Activated CD8-positive, alpha-beta memory T cell treated with anti-CD3 and anti-CD28 coated beads for 36 hours (primary cell): ENCODE results near the gene SEC24C. TPM values are rescaled to one million over a fixed set of nuclear protein-coding genes. Genes with fewer than 3 reads are reported as not detected.
"Not testable (repeated sequence)": the region's sequence is repeated elsewhere in the genome, so short reads cannot be mapped to it uniquely, and the experiment has no call there.

Experiments
- CTCF ChIA-PET: fragments of 350-600 bp; sonication (Branson Sonifier 250); formaldehyde crosslinking; loops from one replicate; lab custom pipeline; 2021; ENCODE audit warnings: antibody characterized with exemption; lab: Charles Lee
- POLR2A ChIA-PET: fragments of 350-600 bp; sonication (Branson Sonifier 250); formaldehyde crosslinking; loops from one replicate; lab custom pipeline; 2021; ENCODE audit warnings: antibody characterized with exemption; lab: Charles Lee
- total RNA-seq, 2 experiments: library from RNA; stranded (reverse); gene quantifications; one replicate each; pipeline ENCODE4 v1.2.3, GENCODE V29; 2021

The SEC24C gene
- total RNA-seq, 2 experiments from 2014 or later: 89.0 to 89.9 TPM

GRCh38 chr10:73730153-73730906 is 13.8 kb upstream of the SEC24C start:
- ChIA-PET POLR2A (interaction anchor here (0.7 to 2.3 kb wide), 4 partner anchors 13 to 231 kb away, joined by 3 to 24 read pairs (median 5); partner anchors contain the start of gene SEC24C), CTCF (interaction anchor here (0.7 to 2.3 kb wide), 5 partner anchors 13 to 148 kb away, joined by 3 to 10 read pairs (median 4); no protein-coding TSS in a partner anchor)

DNA sequence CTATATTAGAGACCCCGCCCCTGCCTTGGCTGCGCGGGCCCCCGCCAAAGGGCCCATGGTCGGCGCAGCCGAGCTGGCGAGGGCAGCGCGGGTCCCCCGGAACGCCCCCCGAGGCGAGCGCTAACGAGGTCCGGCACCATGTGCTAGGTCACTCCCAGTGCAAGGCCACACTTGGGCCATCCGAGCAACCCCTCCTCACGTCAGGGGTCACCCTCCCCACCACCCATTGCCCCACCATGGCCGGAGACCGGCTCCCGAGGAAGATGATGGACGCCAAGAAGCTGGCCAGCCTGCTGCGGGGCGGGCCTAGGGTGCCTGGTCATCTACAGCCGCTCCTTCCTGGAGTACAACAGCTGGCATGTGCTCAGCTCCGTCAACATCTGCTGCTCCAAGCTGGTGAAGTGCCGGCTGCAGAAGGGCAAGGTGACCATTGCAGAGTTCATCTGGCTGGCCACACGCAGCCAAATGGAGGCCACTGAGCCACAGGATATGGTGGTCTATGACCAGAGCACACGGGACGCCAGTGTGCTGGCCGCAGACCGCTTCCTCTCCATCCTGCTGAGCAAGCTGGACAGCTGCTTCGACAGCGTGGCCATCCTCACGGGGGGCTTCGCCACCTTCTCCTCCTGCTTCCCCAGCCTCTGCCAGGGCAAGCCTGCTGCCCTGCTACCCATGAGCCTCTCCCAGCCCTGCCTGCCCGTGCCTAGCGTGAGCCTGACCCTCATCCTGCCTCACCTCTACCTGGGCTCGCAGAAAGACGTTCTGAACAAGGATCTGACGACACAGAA is 12.4 kb upstream of the SEC24C start:
- ChIA-PET CTCF (interaction anchor here (2.3 kb wide), 1 partner anchor 11 kb away, joined by 10 read pairs; no protein-coding TSS in a partner anchor), POLR2A (interaction anchor here (0.6 to 1.7 kb wide), 2 partner anchors 40 to 46 kb away, joined by 4 to 7 read pairs; a partner anchor contains a TSS)

DNA sequence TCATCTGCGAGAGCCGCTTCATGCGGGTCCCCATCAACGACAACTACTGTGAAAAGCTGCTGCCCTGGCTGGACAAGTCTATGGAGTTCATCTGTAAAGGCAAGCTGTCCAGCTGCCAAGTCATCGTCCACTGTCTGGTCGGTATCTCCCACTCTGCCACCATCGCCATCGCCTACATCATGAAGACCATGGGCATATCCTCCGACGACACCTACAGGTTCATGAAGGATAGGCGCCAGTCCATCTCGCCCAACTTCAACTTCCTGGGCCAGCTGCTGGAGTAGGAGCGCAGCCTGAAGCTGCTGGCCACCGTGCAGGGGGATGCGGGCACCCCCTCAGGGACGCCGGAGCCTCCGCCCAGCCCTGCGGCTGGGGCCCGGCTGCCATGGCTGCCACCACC is 11.7 kb upstream of the SEC24C start:
- ChIA-PET CTCF (no interaction called here), POLR2A (no interaction called here)

GRCh38 chr10:73732931-73733623 is 11.1 kb upstream of the SEC24C start:
- ChIA-PET POLR2A (interaction anchor here (0.6 kb wide), 1 partner anchor 79 kb away, joined by 5 read pairs; no protein-coding TSS in a partner anchor), CTCF (interaction anchor here (0.8 kb wide), 1 partner anchor 25 kb away, joined by 4 read pairs; no protein-coding TSS in a partner anchor)

DNA sequence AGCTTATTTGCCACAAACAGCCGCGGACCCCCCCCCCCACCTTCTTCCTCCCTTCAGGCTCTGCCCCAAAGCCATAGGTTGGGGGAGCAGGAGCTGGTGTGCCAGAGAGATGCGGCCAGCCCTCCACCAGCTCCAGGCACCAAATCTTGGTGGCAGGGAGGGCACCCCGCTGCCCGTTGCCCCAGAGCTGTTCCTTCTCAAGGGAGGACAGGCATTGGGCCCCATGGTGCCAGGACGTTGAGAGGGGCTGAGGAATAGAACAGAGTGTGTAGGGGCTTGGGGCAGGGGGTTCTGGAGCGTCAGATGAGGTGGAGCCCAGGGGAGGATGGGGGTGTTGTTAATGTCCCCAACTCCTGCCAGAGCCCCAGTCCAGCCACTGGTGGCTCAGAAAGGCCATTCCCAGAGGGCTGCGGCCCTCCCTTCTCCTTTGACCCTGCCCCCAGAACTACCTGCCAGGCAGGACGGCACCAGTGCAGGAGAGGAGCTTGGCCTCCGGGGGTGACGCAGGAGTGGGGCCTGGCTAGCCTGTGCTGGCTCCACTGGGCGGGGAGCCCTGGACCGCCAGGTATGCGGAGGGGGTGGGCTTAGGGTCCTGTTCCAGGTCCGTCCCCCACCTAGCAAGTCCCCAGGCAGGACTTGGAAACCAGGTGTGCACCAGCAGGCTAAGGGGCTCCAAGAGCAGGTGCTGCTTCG is 10.0 kb upstream of the SEC24C start:
- ChIA-PET POLR2A (interaction anchor here (0.6 kb wide), 1 partner anchor 78 kb away, joined by 5 read pairs; no protein-coding TSS in a partner anchor), CTCF (interaction anchor here (0.8 kb wide), 1 partner anchor 24 kb away, joined by 4 read pairs; no protein-coding TSS in a partner anchor)

GRCh38 chr10:73734796-73735305 is 9.3 kb upstream of the SEC24C start:
- CTCF ChIA-PET: no interaction called here

GRCh38 chr10:73740501-73741254 is 3.5 kb upstream of the SEC24C start:
- POLR2A ChIA-PET, CTCF ChIA-PET: not testable (repeated sequence)

More at GRCh38 chr10:73734796-73735305, 9.3 kb upstream of the SEC24C start:
- POLR2A ChIA-PET: no interaction called here

DNA sequence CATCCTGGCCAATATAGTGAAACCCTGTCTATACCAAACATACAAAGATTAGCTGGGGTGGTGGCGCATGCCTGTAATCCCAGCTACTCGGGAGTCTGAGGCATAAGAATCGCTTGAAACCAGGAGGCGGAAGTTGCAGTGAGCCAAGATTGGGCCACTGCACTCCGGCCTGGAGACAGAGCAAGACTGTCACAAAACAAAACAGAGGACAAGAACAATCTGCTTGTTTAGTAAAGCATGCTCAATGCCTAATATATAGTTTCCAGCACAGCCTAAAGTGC is 1.8 kb upstream of the SEC24C start:
- POLR2A ChIA-PET: interaction anchor here (3.7 kb wide), 1 partner anchor 12 kb away, joined by 24 read pairs; no protein-coding TSS in a partner anchor

GRCh38 chr10:73743327-73743904 is 756 bp upstream of the SEC24C start:
- ChIA-PET POLR2A (interaction anchor here (0.7 to 3.7 kb wide), 6 partner anchors 8 to 330 kb away, joined by 3 to 24 read pairs (median 4); partner anchors contain the start of gene CHCHD1), CTCF (interaction anchor here (1.7 to 1.8 kb wide), 2 partner anchors 13 to 25 kb away, joined by 3 to 10 read pairs; no protein-coding TSS in a partner anchor)

More for the DNA sequence above, 1.8 kb upstream of the SEC24C start:
- CTCF ChIA-PET: interaction anchor here (1.8 kb wide), 1 partner anchor 12 kb away, joined by 10 read pairs; no protein-coding TSS in a partner anchor

DNA sequence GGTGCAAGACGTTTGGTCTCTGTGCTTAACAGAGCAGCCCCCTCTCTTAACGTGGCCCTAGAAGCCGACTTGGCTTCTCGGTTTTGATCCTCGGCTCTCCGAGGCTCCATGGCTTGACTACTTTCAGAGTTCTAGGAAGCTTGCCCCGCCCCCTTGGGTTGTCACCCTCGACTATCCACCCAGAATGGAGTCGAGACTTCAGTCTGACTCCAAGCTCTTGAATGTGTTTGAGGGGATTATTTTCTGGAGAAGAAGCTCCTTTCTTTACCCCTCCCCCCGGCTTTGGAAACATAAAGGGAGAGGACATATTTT is 448 bp downstream of the SEC24C start:
- ChIA-PET POLR2A (interaction anchor here (0.6 to 3.7 kb wide), 5 partner anchors 14 to 36 kb away, joined by 3 to 24 read pairs (median 6); a partner anchor contains a TSS), CTCF (interaction anchor here (0.5 to 1.7 kb wide), 3 partner anchors 11 to 24 kb away, joined by 3 read pairs; no protein-coding TSS in a partner anchor)

DNA sequence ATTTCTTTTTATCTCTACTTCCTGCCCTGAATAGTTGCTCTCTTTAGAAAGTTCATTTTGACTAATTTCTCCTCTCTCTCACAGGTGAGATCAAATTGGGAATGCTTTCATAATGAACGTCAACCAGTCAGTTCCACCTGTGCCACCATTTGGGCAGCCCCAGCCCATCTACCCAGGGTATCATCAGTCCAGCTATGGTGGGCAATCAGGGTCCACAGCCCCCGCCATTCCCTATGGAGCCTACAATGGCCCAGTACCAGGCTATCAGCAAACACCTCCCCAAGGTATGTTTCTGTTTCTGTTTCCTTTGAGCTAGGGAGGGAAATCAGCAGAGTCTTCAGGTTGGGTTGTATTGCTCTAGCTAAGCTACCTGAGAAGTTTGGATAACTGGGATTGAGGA is 2.5 kb downstream of the SEC24C start:
- ChIA-PET POLR2A (no interaction called here), CTCF (interaction anchor here (1.3 kb wide), 1 partner anchor 17 kb away, joined by 3 read pairs; no protein-coding TSS in a partner anchor)

GRCh38 chr10:73750819-73751218 is 6.6 kb downstream of the SEC24C start:
- ChIA-PET CTCF (no interaction called here), POLR2A (no interaction called here)

DNA sequence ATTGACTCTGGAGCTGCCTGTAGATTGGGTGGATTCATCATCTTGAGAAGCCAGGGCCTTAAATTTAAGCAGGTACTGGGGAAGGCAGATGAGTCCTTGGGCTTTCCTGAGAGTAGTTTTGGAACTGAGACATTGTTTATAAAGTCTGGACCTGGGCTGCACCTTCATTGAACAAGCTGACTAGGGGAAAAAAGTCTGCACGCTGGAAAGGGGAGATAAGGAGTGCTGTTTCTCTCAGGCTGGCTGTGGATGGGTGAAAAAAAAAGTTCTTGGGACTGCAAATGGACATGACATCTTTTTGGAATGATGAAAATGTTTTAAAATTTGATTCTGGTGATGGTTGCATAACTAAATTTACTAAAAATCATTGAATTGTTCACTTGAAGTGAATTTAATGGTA is 12.0 kb downstream of the SEC24C start:
- CTCF ChIA-PET: interaction anchor here (0.7 to 1.3 kb wide), 3 partner anchors 10 to 17 kb away, joined by 3 to 4 read pairs (median 3); no protein-coding TSS in a partner anchor
- POLR2A ChIA-PET: no interaction called here

DNA sequence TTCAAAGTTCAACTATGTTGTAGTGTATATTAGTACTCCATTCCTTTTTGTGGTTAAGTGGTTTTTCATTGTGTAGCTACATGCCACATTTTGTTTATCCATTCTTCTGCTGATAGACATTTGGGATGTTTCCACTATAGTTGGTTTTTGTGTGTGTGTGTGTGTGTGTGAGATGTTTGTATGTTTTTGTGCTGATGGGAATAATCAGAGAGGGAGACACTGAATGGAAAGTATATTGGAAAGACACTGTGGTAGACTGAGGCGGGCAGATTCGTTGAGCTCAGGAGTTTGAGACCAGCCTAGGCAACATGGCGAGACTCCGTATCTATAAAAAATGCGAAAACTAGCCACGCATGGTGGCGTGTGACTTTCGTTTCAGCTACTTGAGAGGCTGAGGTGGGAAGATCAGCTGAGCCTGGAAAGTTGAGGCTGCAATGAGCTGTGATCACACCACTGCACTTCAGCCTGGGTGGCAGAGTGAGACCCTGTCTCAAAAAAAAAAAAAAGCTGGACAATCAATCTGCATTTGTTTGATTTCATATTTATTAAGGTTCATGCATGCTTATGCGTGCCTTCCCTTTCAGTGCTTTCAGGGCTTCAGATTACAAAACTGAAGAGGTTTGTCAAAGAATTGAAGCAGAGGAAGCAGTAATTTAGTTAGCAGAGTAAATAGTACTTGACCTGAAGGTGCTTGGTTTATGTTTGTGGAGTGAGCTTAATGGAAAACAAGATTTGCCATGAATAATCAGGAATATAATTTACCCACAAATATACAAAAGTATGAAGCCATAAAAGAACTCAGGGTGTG is 14.7 kb downstream of the SEC24C start:
- ChIA-PET POLR2A (interaction anchor here (0.5 to 1.8 kb wide), 6 partner anchors 14 to 283 kb away, joined by 3 to 6 read pairs (median 4); partner anchors contain the start of gene SEC24C), CTCF (interaction anchor here (0.5 to 1.9 kb wide), 4 partner anchors 10 to 273 kb away, joined by 3 to 9 read pairs (median 4); a partner anchor contains a TSS)

DNA sequence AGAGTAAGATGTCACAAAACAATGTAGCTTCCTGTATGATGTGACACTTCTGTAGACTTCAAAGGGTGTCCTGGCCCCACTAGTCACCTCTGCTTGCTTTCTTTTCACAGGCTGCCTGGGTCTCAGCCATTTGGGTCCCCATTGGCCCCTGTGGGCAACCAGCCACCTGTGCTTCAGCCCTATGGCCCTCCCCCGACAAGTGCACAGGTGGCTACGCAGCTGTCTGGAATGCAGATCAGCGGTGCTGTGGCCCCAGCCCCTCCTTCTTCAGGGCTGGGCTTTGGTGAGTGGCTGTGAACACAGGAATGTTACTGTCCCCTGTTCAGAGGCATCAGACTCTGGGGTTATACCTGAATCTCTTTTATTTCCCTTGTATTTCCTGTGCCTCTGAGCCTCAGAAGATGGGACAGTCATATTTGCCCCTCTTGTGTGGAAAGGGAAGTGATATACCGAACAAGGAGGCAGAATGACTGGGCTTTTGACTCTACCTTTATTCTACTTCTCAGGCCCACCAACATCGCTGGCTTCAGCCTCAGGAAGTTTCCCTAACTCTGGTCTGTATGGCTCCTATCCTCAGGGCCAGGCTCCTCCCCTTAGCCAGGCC is 15.4 kb downstream of the SEC24C start:
- POLR2A ChIA-PET: interaction anchor here (0.7 to 1.8 kb wide), 3 partner anchors 13 to 279 kb away, joined by 3 to 6 read pairs (median 3); partner anchors contain the start of gene SEC24C
- CTCF ChIA-PET: interaction anchor here (0.5 to 1.9 kb wide), 3 partner anchors 10 to 273 kb away, joined by 3 to 9 read pairs (median 5); a partner anchor contains a TSS
